Subcutaneous adipose tissue (tissue), 4 donors: ENCODE results near the gene ZFP64. TPM values are rescaled to one million over a fixed set of nuclear protein-coding genes. Genes with fewer than 3 reads are reported as not detected.

Experiments used
- total RNA-seq, 4 donors: library from RNA; depleted of rRNA; stranded (reverse); fragments of >200 nt; gene quantifications; one replicate each; pipeline ENCODE4 v1.1.0, GENCODE V29; 2016
- TF ChIP-seq, protein P1 (sequence below): fragments of 450-650 bp; IDR thresholded peaks from one replicate; pipeline ENCODE4 v1.5.1; 2016; ENCODE audit warnings: low read depth, mild to moderate bottlenecking, control low read depth, antibody characterized with exemption, moderate library complexity

ZFP64 gene
- total RNA-seq, 4 donors from 2014 or later: 8.7 to 9.3 (median 9.0) TPM

DNA sequence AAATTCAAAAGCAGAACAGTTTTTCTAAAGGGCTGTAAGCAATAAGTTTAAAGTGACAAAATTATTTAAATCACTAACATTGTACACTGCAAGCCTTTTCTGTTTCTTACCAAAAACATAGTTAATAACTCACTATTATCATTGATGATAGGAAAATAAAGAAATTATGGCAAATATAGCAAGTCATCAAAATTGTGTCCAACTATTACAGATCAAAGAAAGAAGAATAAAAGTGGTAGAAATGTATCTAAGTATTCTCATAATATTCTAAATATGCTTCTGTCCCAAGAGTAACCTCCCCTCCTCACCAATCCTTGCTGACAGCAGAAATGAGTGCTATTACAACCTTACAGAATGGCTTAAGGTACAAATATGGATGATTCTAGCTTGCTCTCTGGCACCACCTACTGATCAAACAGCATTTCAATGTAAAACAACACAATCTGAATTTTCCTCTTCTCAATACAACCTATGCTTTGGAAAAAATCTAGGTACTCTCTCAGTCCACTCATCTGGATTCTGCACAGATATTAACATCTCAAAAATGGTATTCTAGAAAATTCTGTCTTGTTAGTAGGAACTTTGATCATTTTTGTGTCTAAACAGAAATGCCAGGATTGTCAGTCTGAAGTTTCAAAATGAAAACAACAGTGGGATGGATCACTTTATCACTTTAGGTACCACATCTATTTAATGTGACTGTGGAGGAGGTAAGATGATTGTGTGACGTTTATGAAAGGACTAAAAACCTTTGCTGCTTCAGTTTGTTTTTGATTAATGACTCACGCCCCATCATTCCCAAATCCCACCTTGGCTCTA, 40.9 kb downstream of the ZFP64 start:
- TF ChIP-seq, protein P1, sequence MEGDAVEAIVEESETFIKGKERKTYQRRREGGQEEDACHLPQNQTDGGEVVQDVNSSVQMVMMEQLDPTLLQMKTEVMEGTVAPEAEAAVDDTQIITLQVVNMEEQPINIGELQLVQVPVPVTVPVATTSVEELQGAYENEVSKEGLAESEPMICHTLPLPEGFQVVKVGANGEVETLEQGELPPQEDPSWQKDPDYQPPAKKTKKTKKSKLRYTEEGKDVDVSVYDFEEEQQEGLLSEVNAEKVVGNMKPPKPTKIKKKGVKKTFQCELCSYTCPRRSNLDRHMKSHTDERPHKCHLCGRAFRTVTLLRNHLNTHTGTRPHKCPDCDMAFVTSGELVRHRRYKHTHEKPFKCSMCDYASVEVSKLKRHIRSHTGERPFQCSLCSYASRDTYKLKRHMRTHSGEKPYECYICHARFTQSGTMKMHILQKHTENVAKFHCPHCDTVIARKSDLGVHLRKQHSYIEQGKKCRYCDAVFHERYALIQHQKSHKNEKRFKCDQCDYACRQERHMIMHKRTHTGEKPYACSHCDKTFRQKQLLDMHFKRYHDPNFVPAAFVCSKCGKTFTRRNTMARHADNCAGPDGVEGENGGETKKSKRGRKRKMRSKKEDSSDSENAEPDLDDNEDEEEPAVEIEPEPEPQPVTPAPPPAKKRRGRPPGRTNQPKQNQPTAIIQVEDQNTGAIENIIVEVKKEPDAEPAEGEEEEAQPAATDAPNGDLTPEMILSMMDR: no peak

DNA sequence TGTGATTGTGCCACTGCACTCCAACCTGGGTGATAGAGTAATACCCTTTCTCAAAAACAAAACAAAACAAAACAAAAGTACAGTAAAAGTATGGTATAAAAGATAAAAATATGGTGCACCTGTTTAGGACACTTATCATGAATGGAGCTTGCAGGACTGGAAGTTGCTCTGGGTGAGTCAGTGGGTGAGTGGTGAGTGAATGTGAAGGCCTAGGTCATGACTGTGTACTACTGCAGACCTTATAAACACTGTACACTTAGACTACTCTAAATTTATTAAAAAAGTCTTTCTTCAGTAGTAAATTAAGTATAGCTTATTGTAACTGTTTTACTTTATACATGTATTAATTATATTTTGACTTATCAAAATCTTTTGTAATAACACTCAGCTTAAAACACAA, 46.0 kb downstream of the ZFP64 start:
- TF ChIP-seq, protein P1: no peak

DNA sequence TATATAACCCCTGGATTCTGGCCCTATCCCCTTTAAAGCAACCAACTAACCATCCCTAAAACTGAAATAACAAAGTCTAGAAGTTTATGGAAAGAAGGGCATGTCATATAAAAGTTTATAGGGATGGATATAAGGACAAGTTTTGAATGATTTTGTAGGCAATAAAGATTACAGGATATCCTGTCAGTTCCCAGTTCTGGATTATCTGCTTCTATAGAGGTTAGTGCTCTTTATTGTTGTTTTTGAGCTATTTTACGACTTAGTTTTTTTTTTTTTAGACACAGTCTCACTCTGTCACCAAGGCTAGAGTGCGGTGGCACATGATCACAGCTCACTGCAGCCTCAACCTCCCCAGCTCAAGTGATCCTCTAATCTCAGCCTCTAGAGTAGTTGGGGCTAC, 48.3 kb downstream of the ZFP64 start:
- TF ChIP-seq, protein P1: no peak

DNA sequence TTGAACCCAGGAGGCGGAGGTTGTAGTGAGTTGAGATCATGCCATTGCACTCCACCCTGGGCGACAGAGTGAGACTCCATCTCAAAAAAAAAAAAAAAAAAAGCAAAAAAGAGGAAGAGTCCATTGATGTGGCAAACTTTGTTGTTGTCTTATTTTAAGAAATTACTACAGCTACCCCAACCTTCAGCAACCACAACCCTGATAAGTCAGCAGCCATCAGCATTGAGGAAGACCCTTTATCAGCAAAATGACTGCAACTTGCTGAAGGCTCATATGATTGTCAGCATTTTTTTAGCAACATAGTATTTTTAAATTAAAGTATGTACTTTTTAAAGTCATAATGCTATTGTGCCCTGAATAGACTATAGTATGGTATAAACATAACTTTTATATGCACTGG, 48.8 kb downstream of the ZFP64 start:
- TF ChIP-seq, protein P1: no peak

DNA sequence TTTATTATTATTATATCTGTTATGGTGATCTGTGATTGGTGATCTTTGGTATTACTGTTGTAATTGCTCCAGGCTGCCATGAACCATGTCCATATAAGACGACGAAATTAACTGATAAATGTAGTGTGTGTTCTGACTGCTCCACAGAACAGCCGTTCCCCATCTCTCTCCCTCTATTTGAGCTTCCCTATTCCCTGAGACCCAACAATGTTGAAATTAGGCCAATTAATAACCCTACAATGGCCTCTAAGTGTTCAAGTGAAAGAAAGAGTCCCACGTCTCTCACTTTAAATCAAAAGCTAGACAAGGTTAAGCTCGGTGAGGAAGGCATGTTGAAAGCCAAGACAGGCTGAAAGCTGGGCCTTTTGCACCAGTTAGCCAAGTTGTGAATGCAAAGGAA, 51.6 kb downstream of the ZFP64 start:
- TF ChIP-seq, protein P1: no peak

DNA sequence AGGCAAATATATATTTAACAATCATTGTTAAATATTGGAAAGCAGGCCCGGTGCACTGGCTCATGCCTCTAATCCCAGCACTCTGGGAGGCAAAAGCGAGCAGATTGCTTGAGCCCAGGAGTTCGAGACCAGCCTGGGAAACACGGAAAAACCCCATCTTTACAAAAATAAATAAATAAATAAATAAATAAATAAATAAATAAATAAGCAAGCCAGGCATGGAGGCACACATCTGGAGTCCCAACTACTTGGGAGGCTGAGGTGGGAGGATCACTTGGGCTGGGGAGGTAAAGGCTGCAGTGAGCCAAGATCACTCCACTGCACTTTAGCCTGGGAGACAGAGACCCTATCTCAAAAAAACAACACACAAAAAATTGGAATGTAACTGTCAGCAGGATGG, 53.7 kb downstream of the ZFP64 start:
- TF ChIP-seq, protein P1: no peak

DNA sequence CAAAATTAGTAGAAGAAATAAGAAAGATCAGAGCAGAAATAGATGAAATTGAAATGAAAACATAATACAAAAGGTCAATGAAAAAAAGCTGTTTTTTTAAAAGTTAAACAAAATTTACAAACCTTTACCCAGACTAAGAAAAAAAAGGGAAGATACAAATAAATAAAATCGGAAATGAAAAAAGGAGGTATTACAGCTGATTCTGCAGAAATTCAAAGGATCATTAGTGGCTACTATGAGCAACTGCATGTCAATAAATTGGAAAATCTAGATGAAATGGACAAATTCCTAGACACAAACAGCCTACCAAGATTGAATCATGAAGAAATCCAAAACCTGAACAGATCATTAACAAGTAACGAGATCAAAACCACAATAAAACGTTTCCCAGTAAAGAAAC, 59.2 kb downstream of the ZFP64 start:
- TF ChIP-seq, protein P1: no peak
